Measurements from ENCODE around the gene MACROD1.
A peak's percentile ranks its signal among the peaks of the same experiment; 100 is the strongest.

The MACROD1 gene

DNA sequence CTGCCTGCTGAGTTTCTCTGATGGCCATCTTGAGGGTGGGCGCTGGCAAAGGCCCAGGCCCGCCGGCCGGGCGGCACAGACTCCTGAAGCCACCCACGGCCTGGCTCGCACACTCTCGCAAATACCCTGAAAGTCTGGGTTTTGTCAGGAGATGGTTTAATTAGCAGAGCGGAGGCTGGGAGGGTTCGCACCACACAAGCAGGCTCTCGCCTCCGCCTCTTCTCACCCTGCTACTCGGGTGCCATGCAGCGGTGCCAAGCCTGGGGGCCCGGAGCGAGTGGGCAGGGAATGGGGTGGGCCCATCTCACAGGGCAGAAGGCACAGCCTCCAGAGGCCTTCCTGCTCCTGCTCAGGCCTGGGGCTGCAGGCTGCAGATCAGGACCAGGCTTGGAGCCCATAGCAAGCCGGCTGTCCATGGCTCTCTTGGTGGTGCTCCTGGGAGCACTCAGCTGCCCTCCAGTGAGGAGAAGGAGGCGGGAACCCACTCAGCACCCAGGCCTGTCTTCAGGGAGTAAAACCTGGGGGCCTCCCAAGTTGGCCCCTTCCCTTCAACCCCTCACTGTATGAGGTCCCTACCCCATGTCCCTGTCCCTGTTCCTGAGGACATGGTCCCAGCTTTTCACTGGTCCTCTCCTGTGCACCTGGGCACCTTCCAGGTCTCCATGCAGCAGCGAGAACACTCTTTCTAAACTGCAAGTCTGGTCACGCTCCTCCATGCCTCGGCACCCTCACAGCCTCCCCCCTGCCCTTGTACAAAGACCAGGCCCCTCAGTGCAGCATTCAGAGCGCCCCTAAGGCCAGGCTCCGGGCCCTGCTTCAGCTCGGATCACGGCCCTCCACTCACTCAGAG lies 68.2 kb downstream of the MACROD1 start:
- no peaks in the 10 kb centered on the region for H3K36me3 ChIP-seq (replicated peaks)
- H3K27me3 ChIP-seq (ENCODE audit: low read depth): no peaks in the 10 kb centered on the region
- in situ Hi-C loops (cut with MboI; ENCODE audit: low sequenced_read_pairs): no loop called here
- no peaks in the 10 kb centered on the region for H3K9me3 ChIP-seq
- H3K4me1 ChIP-seq: peaks cover 3% of the 10 kb centered on the region
- DNase-seq (ENCODE audit: low spot score in 2 of 2): no peak
- no peak overlapping the region for H3K4me3 ChIP-seq

DNA sequence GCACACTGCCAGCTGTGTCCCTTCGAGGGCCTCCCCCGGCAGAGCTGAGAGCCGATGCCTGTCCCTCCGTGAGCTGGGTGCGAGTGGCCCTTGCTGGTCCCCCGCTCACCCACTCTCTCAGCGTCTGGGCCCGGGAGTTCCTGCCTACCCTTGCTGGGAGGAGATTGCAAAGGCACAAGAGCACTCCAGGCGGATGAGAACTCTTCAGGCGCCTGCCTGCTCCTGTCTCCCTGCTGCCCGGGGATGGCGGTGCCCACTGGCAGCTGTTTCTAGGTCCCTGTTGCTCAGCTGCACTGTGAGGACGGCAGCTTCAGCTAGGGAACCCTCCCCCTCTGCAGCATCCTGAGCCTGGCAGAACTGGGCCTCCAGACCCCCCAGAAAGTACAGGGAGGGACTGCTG lies 69.1 kb downstream of the MACROD1 start:
- Histone ChIP-seq H3K4me3 (no peak overlapping the region), H3K9me3 (no peaks in the 10 kb centered on the region), H3K4me1 (peaks cover 6% of the 10 kb centered on the region), H3K36me3 (replicated peaks) (no peaks in the 10 kb centered on the region), H3K27me3 (ENCODE audit: low read depth) (no peaks in the 10 kb centered on the region)
- no peak for DNase-seq (ENCODE audit: low spot score in 2 of 2)
- in situ Hi-C loops (cut with MboI; ENCODE audit: low sequenced_read_pairs): no loop called here

DNA sequence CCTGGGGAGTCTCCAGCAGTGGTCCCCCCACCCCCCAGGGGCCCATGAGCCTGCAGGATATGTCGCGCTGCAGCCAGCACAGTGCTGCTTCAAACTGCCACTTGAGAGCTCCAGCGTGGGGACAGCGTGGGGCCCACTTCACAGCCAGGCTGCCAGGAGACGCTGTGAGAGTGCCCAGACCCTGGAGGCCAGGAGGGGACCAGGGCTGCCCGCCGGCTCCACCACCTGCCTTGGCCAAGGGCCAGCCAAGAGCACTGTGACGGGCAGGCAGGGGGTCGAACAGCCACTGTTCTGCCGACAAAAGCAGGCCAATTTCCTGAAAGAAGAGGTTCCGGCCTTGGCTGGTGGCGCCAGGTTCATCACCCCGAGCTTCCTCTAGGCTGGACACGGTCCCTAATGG lies 70.0 kb downstream of the MACROD1 start:
- in situ Hi-C loops (cut with MboI; ENCODE audit: low sequenced_read_pairs): no loop called here
- Histone ChIP-seq H3K9me3 (no peaks in the 10 kb centered on the region), H3K36me3 (replicated peaks) (no peaks in the 10 kb centered on the region), H3K27me3 (ENCODE audit: low read depth) (no peaks in the 10 kb centered on the region), H3K4me3 (no peak overlapping the region), H3K4me1 (peaks cover 6% of the 10 kb centered on the region)
- DNase-seq (ENCODE audit: low spot score in 2 of 2): no peak

DNA sequence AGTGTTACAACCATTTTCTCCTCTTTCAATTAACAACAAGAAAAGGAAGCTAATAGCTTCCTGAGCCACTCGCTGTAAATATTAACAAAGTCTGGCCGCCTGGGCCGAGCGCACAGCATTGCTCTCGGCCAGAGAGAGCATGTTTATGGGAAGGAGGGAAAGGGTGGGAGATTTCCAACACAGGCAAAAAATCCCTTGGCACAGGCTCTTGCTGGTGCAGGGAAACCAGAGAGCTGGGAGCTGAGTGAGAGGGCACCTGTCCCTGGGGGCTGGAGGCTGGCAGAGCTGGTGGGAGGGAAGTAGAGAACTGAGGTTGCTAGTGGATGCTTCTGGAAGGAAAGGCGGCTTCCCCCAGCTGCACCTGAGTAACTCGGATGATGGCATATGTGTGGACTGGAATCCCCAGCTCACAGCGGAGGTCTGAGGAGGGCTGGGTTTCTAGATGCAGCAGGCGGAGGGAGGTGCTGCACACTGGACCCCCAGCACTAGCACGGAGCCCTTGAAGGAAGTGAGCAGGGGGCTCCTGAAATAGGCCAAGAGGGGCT lies 70.6 kb downstream of the MACROD1 start:
- no peaks in the 10 kb centered on the region for H3K36me3 ChIP-seq (replicated peaks)
- in situ Hi-C loops (cut with MboI; ENCODE audit: low sequenced_read_pairs): no loop called here
- H3K27me3 ChIP-seq (ENCODE audit: low read depth): no peaks in the 10 kb centered on the region
- H3K4me1 ChIP-seq: peaks cover 6% of the 10 kb centered on the region
- no peaks in the 10 kb centered on the region for H3K9me3 ChIP-seq
- no peak overlapping the region for H3K4me3 ChIP-seq
- no peak for DNase-seq (ENCODE audit: low spot score in 2 of 2)

DNA sequence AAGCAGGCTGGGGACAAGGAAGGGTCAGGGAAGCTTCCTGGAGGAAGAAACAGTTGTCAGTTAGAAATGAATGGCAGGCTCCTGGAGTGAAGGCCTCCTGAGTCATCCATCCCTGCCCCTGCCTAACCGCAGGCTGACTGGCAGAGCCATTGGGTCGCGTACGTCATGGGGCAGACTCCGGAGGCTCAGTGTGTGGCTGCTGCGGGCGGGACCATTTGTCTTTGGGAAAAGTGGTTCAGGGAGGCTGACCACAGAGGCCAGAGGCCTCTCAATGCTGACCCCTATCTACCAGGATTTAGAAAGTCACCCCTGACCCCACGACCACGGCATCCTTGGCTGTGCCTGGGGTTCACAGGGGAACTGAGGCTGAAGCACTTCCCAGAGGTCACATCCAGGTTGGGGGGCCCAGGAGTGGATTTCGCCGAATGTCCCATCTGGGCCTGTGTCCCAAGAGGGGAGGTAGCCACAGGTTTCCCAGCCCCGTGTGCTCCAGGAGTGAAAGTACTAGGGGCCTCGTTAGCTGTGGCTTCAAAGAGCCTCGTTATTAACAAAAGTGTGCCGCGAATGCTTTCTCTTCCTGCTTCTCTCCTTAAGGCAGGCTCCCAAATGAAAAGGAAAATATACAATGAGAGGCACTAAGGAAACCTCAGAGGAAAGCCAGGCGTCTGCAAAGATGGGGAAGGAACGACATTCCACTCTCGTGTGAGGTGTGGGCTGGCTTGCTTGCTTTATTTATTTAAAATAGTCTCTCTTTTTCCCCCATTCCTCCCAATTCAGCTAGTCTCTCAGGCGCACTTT lies 71.3 kb downstream of the MACROD1 start:
- Histone ChIP-seq H3K36me3 (replicated peaks) (no peaks in the 10 kb centered on the region), H3K27me3 (ENCODE audit: low read depth) (no peaks in the 10 kb centered on the region), H3K4me1 (peaks cover 6% of the 10 kb centered on the region), H3K9me3 (no peaks in the 10 kb centered on the region), H3K4me3 (no peak overlapping the region)
- in situ Hi-C loops (cut with MboI; ENCODE audit: low sequenced_read_pairs): no loop called here
- no peak for DNase-seq (ENCODE audit: low spot score in 2 of 2)

DNA sequence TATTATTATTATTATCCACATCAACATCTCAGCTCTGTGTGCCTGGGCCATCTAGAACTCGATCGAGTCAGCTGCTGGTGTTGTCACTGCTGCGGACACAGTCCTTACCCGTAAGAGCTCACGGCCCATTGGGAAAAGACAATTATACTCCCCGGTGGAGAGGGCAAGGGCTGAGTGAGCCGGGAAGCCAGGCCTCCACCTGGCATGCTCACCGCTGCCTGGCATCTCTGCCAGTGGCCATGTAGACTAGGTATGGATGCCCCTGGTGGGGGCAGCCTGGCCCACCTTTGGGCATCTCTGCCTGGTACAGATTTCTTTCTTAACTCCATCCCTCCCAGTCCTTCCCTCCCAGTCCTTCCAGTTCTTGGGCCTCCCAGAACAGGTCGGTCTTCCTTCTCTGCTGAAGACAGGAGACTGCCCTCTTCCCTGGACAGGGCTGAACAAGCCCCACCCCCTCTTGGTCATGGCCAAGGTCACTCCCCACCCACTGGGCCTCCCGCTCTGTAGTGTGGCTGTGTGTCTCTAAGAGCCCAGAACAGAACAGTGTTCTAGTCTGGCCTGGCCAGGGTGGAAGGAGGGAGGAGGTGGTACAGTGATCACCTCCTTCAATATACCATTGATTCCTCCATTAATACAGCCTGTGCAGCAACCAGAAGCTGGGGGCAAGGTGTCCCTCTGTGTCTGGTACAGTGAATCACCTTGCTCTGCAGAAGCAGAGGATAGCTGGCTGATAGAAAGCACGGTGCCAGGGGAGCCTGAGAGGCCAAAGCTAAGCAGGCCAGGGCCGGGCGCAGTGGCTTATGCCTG lies 72.5 kb downstream of the MACROD1 start:
- Histone ChIP-seq H3K4me1 (peaks cover 6% of the 10 kb centered on the region), H3K4me3 (no peak overlapping the region), H3K9me3 (no peaks in the 10 kb centered on the region), H3K36me3 (replicated peaks) (no peaks in the 10 kb centered on the region), H3K27me3 (ENCODE audit: low read depth) (no peaks in the 10 kb centered on the region)
- in situ Hi-C loops (cut with MboI; ENCODE audit: low sequenced_read_pairs): no loop called here
- no peak for DNase-seq (ENCODE audit: low spot score in 2 of 2)

DNA sequence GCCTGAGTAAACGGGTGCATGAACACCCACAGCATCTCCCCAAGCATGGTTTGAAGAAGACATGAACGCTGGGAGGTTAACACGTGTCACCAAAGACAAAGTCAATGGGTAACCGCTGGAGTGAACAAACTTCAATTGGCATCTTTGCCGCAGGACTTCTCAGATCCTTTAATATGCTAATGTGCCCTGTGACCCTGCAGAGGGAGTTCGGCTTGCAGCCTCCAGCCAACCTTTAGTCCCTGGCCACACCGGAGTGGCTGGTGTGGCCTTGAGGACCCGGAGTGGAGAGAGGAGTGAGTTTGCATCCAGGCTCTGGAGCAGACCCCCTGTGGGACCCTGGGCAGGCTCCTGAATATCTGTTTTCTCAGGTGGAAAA lies 73.2 kb downstream of the MACROD1 start:
- H3K27me3 ChIP-seq (ENCODE audit: low read depth): no peaks in the 10 kb centered on the region
- peak; percentile 17 to 46 for DNase-seq (ENCODE audit: low spot score in 2 of 2)
- in situ Hi-C loops (cut with MboI; ENCODE audit: low sequenced_read_pairs): no loop called here
- no peak overlapping the region for H3K4me3 ChIP-seq
- H3K4me1 ChIP-seq: peaks cover 6% of the 10 kb centered on the region
- no peaks in the 10 kb centered on the region for H3K9me3 ChIP-seq
- no peaks in the 10 kb centered on the region for H3K36me3 ChIP-seq (replicated peaks)

DNA sequence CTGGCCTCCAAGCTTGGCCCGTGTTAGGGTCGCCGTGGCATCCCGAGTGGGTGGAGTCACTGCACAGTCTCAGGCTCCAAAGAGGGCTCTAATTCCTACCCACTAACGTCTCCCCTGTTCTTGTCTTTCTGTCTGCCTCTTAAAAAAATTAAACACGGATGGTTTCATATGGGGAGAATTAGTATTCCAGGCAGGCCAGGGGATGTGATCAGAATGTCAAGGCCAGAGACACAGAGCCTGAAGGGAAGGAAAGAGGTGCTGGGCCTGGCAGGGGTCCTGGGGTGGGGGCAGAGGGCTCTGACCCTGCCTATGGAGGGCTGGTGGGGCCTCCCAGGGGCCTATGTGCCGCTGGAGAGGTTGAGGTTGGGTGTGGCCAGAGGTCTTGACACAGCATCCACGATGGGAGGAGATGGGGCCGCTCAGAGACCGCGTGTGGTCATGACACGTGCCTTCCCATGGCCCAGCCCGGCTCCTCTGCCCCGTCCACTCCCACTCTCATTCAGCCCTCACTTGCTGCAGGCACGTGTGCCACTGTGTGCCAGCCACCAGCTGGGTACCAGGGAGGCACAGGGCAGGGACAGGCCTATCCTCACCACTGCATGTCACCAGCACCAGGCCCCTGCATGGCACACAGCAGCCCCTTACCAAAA lies 73.7 kb downstream of the MACROD1 start:
- DNase-seq (ENCODE audit: low spot score in 2 of 2): no peak
- peaks cover 6% of the 10 kb centered on the region for H3K4me1 ChIP-seq
- in situ Hi-C loops (cut with MboI; ENCODE audit: low sequenced_read_pairs): no loop called here
- no peaks in the 10 kb centered on the region for H3K27me3 ChIP-seq (ENCODE audit: low read depth)
- no peaks in the 10 kb centered on the region for H3K9me3 ChIP-seq
- H3K36me3 ChIP-seq (replicated peaks): no peaks in the 10 kb centered on the region
- H3K4me3 ChIP-seq: no peak overlapping the region

DNA sequence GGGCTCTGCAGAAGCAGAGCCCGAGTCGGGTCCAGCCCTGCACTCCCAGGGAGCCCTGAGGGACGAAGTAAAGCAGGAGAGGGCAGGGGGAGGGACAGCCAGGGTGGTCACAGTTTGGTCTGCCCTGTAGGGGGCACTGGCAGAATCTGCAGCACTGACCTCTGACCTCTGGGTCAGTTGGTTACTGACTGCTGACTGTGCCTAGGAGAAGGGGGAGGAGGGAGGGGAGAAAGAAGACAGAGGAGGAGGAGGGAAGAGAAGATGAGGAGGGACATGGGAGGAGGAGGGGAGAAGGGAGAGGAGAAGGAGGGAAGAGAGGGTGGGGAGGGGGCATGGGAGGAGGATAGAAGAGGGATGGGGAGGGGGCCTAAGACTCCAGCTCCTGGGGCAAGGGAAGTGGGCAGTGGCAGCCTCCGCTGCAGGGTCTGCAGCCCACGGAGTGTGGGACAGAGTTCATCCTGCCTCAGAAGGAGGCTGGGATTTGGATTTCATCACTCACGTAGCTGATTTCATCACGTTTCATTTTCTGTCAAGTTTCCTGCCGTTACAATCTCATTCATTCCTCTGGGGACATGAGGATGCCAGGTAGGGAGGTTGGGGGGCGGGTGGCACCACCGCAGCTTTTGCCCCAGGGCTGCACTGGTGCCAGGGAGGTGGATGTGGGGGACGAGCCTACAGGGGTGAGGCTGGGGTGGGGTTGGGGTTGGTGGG lies 75.0 kb downstream of the MACROD1 start:
- no peaks in the 10 kb centered on the region for H3K9me3 ChIP-seq
- peaks cover 6% of the 10 kb centered on the region for H3K4me1 ChIP-seq
- no peaks in the 10 kb centered on the region for H3K27me3 ChIP-seq (ENCODE audit: low read depth)
- H3K36me3 ChIP-seq (replicated peaks): no peaks in the 10 kb centered on the region
- DNase-seq (ENCODE audit: low spot score in 2 of 2): no peak
- no peak overlapping the region for H3K4me3 ChIP-seq
- in situ Hi-C loops (cut with MboI; ENCODE audit: low sequenced_read_pairs): no loop called here

DNA sequence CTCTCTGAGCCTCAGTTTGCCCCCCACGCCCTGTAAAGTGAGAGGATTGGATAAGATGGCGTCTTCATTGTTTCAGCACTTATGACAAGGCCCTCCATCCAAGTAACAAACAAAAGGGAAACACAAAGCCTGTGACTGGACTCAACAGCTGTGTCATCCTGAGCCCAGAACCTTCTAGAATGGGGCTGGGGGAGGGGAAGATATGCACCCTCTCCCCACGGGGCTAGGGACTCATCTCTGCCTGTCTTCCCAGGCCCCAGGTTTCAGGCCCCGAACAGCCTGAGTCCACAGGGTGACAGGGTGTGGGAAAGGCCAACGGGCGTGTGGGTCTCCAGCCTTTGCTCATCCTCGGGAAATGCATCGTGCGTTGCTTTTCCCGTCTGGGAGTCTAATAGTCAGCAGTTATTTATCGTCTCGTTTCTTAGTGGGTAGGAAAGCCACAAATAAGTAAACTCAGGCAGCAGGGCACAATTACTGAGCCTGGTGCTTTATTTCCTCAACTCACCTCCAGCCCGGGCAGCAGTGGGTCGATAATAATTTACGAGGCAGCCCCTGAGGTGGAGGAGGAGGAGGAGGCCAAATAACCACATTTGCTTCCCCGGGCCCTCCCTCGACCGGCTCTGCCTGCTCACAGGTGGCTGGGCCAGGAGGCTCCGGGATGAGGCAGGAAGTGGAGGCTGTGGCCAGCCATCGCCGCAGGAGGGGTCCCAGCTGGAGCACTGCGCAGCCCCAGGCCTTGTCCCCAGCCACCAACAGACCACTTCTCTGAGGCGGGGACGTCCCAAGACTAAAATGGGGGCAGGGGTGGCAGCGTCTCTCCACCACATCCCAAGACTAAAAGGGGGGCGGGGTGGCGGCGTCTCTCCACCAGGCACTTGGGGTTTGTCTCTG lies 75.8 kb downstream of the MACROD1 start:
- no peaks in the 10 kb centered on the region for H3K9me3 ChIP-seq
- no peak for DNase-seq (ENCODE audit: low spot score in 2 of 2)
- no peak overlapping the region for H3K4me3 ChIP-seq
- in situ Hi-C loops (cut with MboI; ENCODE audit: low sequenced_read_pairs): no loop called here
- H3K4me1 ChIP-seq: peaks cover 6% of the 10 kb centered on the region
- no peaks in the 10 kb centered on the region for H3K36me3 ChIP-seq (replicated peaks)
- H3K27me3 ChIP-seq (ENCODE audit: low read depth): no peaks in the 10 kb centered on the region

DNA sequence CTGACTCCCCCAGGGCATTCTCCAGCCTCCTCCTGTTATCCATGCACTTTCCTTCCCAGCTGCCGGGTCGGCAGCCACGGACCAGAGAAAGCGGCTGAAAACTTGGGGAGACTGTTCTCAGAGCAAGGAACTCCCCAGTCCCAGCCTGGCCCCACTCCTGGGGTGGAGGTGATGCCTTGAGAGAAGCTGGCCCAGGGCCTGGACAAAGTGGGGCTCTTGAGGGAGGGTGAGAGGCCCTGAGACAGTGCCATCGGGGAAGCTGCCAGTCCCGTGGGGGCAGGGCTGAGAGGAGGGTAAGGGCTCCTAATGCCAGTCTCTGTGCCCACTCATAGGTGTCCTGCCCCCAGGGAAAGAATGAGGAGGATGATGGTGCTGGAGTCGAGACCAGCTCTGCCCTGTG lies 76.4 kb downstream of the MACROD1 start:
- H3K27me3 ChIP-seq (ENCODE audit: low read depth): no peaks in the 10 kb centered on the region
- peaks cover 6% of the 10 kb centered on the region for H3K4me1 ChIP-seq

DNA sequence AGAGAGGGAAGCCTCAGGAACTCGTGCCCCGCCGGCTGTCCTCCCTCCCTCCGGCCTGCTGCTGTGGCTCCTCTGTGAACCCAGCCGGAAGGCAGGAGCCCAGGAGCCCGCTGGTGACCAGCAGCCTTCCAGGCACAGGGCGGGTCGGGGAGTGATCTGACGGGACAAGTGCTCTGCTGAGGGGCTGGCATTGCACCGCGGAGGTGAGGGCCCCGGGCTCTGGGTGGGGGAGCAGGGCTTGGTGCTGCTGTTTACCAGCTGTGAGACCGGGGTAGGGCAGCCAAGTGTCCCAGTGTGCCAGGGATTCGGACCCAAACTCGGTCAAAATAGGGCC lies 76.9 kb downstream of the MACROD1 start:
- no peaks in the 10 kb centered on the region for H3K9me3 ChIP-seq
- DNase-seq (ENCODE audit: low spot score in 2 of 2): no peak
- no peaks in the 10 kb centered on the region for H3K36me3 ChIP-seq (replicated peaks)
- peaks cover 6% of the 10 kb centered on the region for H3K4me1 ChIP-seq
- in situ Hi-C loops (cut with MboI; ENCODE audit: low sequenced_read_pairs): no loop called here
- H3K4me3 ChIP-seq: no peak overlapping the region
- no peaks in the 10 kb centered on the region for H3K27me3 ChIP-seq (ENCODE audit: low read depth)

More for the DNA sequence above, 76.4 kb downstream of the MACROD1 start:
- no peak overlapping the region for H3K4me3 ChIP-seq
- in situ Hi-C loops (cut with MboI; ENCODE audit: low sequenced_read_pairs): no loop called here
- H3K36me3 ChIP-seq (replicated peaks): no peaks in the 10 kb centered on the region
- no peaks in the 10 kb centered on the region for H3K9me3 ChIP-seq
- DNase-seq (ENCODE audit: low spot score in 2 of 2): no peak
